ENCODE data around the gene DIAPH2. TPM values are rescaled to one million over a fixed set of nuclear protein-coding genes. Genes with fewer than 3 reads are reported as not detected.

DIAPH2 gene
- total RNA-seq, 1 experiment from 2014 or later: 10.9 TPM

DNA sequence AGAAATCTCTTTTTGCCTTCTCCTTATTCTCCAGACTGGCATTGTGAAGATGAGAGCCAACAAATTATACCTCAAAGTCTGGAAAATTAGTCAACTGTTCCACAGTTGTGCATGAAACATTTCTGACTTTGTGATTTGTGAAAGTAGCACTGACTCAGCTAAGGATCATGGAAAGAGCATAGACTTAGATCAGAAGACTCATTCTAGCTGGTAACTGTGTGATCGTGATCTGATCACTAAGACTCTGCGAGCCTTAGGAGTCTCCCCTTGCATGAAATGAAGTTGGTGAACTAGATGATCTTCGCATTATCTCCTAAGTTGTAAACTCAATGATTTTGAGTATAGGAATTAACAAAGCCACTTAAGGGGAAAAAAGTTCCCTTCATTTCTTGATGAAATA, 867.2 kb downstream of the DIAPH2 start:
- Histone ChIP-seq H3K9me2 (ENCODE audit: insufficient read depth) (no peaks in the 10 kb centered on the region), H3K9ac (ENCODE audit: low read length) (no peak overlapping the region), H3K4me2 (ENCODE audit: low read length) (no peak overlapping the region), H3K4me1 (ENCODE audit: control insufficient read depth in 1 of 2, insufficient read depth in 2 of 2, low read length in 2 of 2) (peaks cover 0 to 11% of the 10 kb centered on the region in 2 experiments; a peak in 2 of 4 replicates), H3K79me2 (ENCODE audit: insufficient read depth, low read length) (no peaks in the 10 kb centered on the region), H3K4me3 (replicated peaks in 1 of 2; ENCODE audit: low read depth in 1 of 2, low read length in 2 of 2) (no peak overlapping the region), H2AFZ (ENCODE audit: low read depth, low read length, poor library complexity, severe bottlenecking) (no peak overlapping the region), H3K36me3 (ENCODE audit: control insufficient read depth in 1 of 2, insufficient read depth in 2 of 2, low read length in 2 of 2) (no peaks in the 10 kb centered on the region), H3K27ac (ENCODE audit: low read depth, low read length) (no peak overlapping the region), H4K20me1 (ENCODE audit: insufficient read depth) (no peaks in the 10 kb centered on the region), H3K9me3 (ENCODE audit: control insufficient read depth in 1 of 2, insufficient read depth in 1 of 2, low read depth in 1 of 2, low read length in 2 of 2) (no peaks in the 10 kb centered on the region), H3K27me3 (ENCODE audit: insufficient read depth, low read length) (no peaks in the 10 kb centered on the region)
- intact Hi-C loops (cut with micrococcal nuclease): no loop called here
- ChIA-PET RAD21 (ENCODE audit: low non-redundant PET in 1 of 2, low total read pairs in 2 of 2, uncharacterized antibody in 2 of 2, unreplicated experiment in 2 of 2) (no interaction called here), CTCF (no interaction called here), POLR2A (no interaction called here)
- no peak for ATAC-seq
- no peak for TF ChIP-seq JUND (IDR thresholded peaks at IDR 0.05)
- no peak for TF ChIP-seq EZH2 (IDR thresholded peaks at IDR 0.05)
- TF ChIP-seq YY1 (IDR thresholded peaks at IDR 0.05; ENCODE audit: extremely low read depth, insufficient replicate concordance, low read depth, low read length): no peak
- no peak for TF ChIP-seq FOSL1 (IDR thresholded peaks at IDR 0.05; ENCODE audit: low read depth)
- no peak for TF ChIP-seq TCF7L2 (IDR thresholded peaks at IDR 0.05; ENCODE audit: borderline replicate concordance, extremely low read depth, insufficient read depth, insufficient read length)
- TF ChIP-seq SRF (IDR thresholded peaks at IDR 0.05; ENCODE audit: low read depth): no peak
- no peak for TF ChIP-seq CTCF (IDR thresholded peaks at IDR 0.05 in 2 of 3, conservative IDR thresholded peaks at IDR 0.05 in 1 of 3; ENCODE audit: borderline replicate concordance in 1 of 3, insufficient read depth in 1 of 3, low read depth in 2 of 3, low read length in 2 of 3)
- TF ChIP-seq POLR2AphosphoS5 (IDR thresholded peaks at IDR 0.05; ENCODE audit: low read depth, low read length): no peak
- TF ChIP-seq CEBPB (IDR thresholded peaks at IDR 0.05; ENCODE audit: low read depth): no peak
- no peak for TF ChIP-seq RAD21 (IDR thresholded peaks at IDR 0.05; ENCODE audit: low read depth)
- no TSS peak for BruUV-seq (replicated peaks)
- no peak for DNase-seq (ENCODE audit: low read depth, low spot score)

All from HCT116 (cell line).